A549 (cell line): ENCODE data around the gene ABCA2. TPM values are rescaled to one million over a fixed set of nuclear protein-coding genes. Genes with fewer than 3 reads are reported as not detected.

Experiments used
- ATAC-seq, 2 experiments: fragments of 200-7000 bp in 1 of 2; fragments of >200 bp in 1 of 2; cut with Nextera tagmentation in 1 of 2; cut with Tn5 transposase in 1 of 2; 3 replicates each; pipeline versions ENCODE4 v1.8.0 to v1.9.1; 2018 to 2020; ENCODE audit warnings: mild to moderate bottlenecking in 1 of 2, moderate library complexity in 1 of 2
- CTCF ChIA-PET: fragments of 300-600 bp; sonication (Branson Sonifier 250); formaldehyde crosslinking; extraction: SDS; loops from one replicate; lab custom pipeline; 2021; ENCODE audit warnings: antibody characterized with exemption, inconsistent platforms; lab: Yijun Ruan, JAX
- POLR2A ChIA-PET: fragments of 350-600 bp; formaldehyde crosslinking; extraction: SDS; loops from one replicate; lab custom pipeline; 2021; ENCODE audit warnings: antibody characterized with exemption, inconsistent platforms; lab: Yijun Ruan, JAX
- DNase-seq, 2 experiments: peaks; one replicate each; pipeline versions ENCODE4 v3.0.0 to v3.0.0-alpha.2; 2011 to 2016; ENCODE audit warnings: low read depth in 1 of 2, low spot score in 1 of 2
- FAIRE-seq: peaks from 2 replicates; lab custom pipeline; 2011; peaks lifted over from hg19 to GRCh38; lab: Jason Lieb, UNC
- H3K27ac ChIP-seq, 2 experiments: fragments of >200 bp; sonication (Bioruptor Twin); formaldehyde crosslinking; 3 replicates each; pipeline ENCODE4 v1.5.1; 2016 to 2017
- H3K4me1 ChIP-seq: fragments of >200 bp; sonication (Bioruptor Twin); formaldehyde crosslinking; 3 replicates; pipeline ENCODE4 v1.6.1; 2016
- H3K4me2 ChIP-seq: fragments of >200 bp; sonication (Bioruptor Twin); formaldehyde crosslinking; 3 replicates; pipeline ENCODE4 v1.6.1; 2016
- H3K4me3 ChIP-seq: fragments of >200 bp; sonication (Bioruptor Twin); formaldehyde crosslinking; 3 replicates; pipeline ENCODE4 v1.5.1; 2016
- H3K9me3 ChIP-seq: fragments of >200 bp; sonication (Bioruptor Twin); formaldehyde crosslinking; 3 replicates; pipeline ENCODE4 v1.6.1; 2016
- BHLHE40 ChIP-seq: IDR thresholded peaks from 2 replicates; pipeline ENCODE4 v1.6.1; 2012; ENCODE audit warnings: low read depth, low read length, inconsistent platforms
- CBX2 ChIP-seq: fragments of 200-600 bp; sonication (generic); IDR thresholded peaks from 2 replicates; pipeline ENCODE4 v1.6.1; 2016; ENCODE audit warnings: low read depth, mild to moderate bottlenecking, borderline replicate concordance
- CEBPB ChIP-seq, 2 experiments: fragments of >200 bp in 1 of 2; sonication (Bioruptor Twin) in 1 of 2; formaldehyde crosslinking in 1 of 2; IDR thresholded peaks; 2 replicates each; pipeline ENCODE4 v1.6.1; 2012 to 2016
- CHD2 ChIP-seq: fragments of 150-350 bp; IDR thresholded peaks from 2 replicates; pipeline ENCODE4 v1.6.1; 2014; ENCODE audit warnings: low read length; ENCODE audit not compliant: partially characterized antibody
- ESRRA ChIP-seq: fragments of 150-350 bp; IDR thresholded peaks from 2 replicates; pipeline ENCODE4 v1.6.1; 2014; ENCODE audit warnings: mild to moderate bottlenecking, low read length, borderline replicate concordance
- FOSB ChIP-seq: fragments of 250-450 bp; sonication (Bioruptor Pico); IDR thresholded peaks from 2 replicates; pipeline ENCODE4 v1.5.0; 2020; ENCODE audit warnings: mild to moderate bottlenecking, moderate library complexity
- HOXA7 ChIP-seq: fragments of 250-450 bp; sonication (Bioruptor Pico); IDR thresholded peaks from 2 replicates; pipeline ENCODE4 v1.5.0; 2020; ENCODE audit warnings: mild to moderate bottlenecking, moderate library complexity
- JUN ChIP-seq, 2 experiments: fragments of >200 bp; sonication (Bioruptor Twin); formaldehyde crosslinking; IDR thresholded peaks; 2 replicates in 1 of 2; 3 replicates in 1 of 2; pipeline ENCODE4 v1.6.1; 2016 to 2017
- JUNB ChIP-seq: fragments of >200 bp; sonication (Bioruptor Twin); formaldehyde crosslinking; IDR thresholded peaks from 2 replicates; pipeline ENCODE4 v1.6.1; 2016
- KDM1A ChIP-seq: fragments of 200-600 bp; sonication (generic); IDR thresholded peaks from 2 replicates; pipeline ENCODE4 v1.6.1; 2016; ENCODE audit warnings: low read depth, mild to moderate bottlenecking
- MAFK ChIP-seq: fragments of 450-650 bp; IDR thresholded peaks from 2 replicates; pipeline ENCODE4 v1.6.1; 2014; ENCODE audit not compliant: partially characterized antibody
- NPAS2 ChIP-seq: fragments of 250-450 bp; sonication (Bioruptor Pico); IDR thresholded peaks from 2 replicates; pipeline ENCODE4 v1.8.0; 2022; ENCODE audit warnings: mild to moderate bottlenecking, moderate library complexity, borderline replicate concordance
- NR3C1 ChIP-seq: fragments of >200 bp; sonication (Bioruptor Twin); formaldehyde crosslinking; IDR thresholded peaks from 3 replicates; pipeline ENCODE4 v1.6.1; 2017
- RAD21 ChIP-seq, 2 experiments: fragments of >200 bp in 1 of 2; sonication (Bioruptor Twin) in 1 of 2; formaldehyde crosslinking in 1 of 2; IDR thresholded peaks in 1 of 2; conservative IDR thresholded peaks in 1 of 2; 2 replicates in 1 of 2; 3 replicates in 1 of 2; pipeline ENCODE4 v1.6.1; 2012 to 2018; ENCODE audit warnings: inconsistent platforms in 1 of 2
- RARB ChIP-seq: fragments of 250-450 bp; sonication (Bioruptor Pico); IDR thresholded peaks from 2 replicates; pipeline ENCODE4 v1.8.0; 2021; ENCODE audit warnings: mild to moderate bottlenecking, moderate library complexity
- SMC3 ChIP-seq: fragments of >200 bp; sonication (Bioruptor Twin); formaldehyde crosslinking; IDR thresholded peaks from 3 replicates; pipeline ENCODE4 v1.6.1; 2018; ENCODE audit warnings: inconsistent platforms
- SREBF2 ChIP-seq: fragments of 450-650 bp; IDR thresholded peaks from 2 replicates; pipeline ENCODE4 v1.6.1; 2014; ENCODE audit warnings: mild to moderate bottlenecking, moderate library complexity
- TP53 ChIP-seq: fragments of 250-450 bp; sonication (Bioruptor Pico); IDR thresholded peaks from 2 replicates; pipeline ENCODE4 v1.5.0; 2021; ENCODE audit warnings: mild to moderate bottlenecking, moderate library complexity
- ZFP36 ChIP-seq: fragments of 450-650 bp; IDR thresholded peaks from 2 replicates; pipeline ENCODE4 v1.6.1; 2014; ENCODE audit warnings: borderline replicate concordance; ENCODE audit not compliant: partially characterized antibody
- ZSCAN20 ChIP-seq: fragments of 250-450 bp; sonication (Bioruptor Pico); IDR thresholded peaks from 2 replicates; pipeline ENCODE4 v1.8.0; 2022; ENCODE audit warnings: mild to moderate bottlenecking, moderate library complexity
- WGBS: methylation state at CpG from one replicate; pipeline ENCODE4 v1.1.6; 2017; ENCODE audit errors: missing lambda C conversion rate; 5-methylcytosine and 5-hydroxymethylcytosine counted together
- polyA plus RNA-seq, 4 experiments: library from polyadenylated mRNA; depleted of rRNA in 3 of 4; stranded (reverse); fragments of >200 nt; fragmentation: RNase III in 1 of 4; extraction: RNeasy Plus Mini Kit Qiagen cat#74134 plus additional on column Dnase treatment in 1 of 4; gene quantifications; 2 replicates in 3 of 4; 3 replicates in 1 of 4; pipeline ENCODE4 v1.2.3, GENCODE V29; 2011 to 2017
- TF ChIP-seq, protein P1 (sequence below): fragments of >200 bp; sonication (Bioruptor Twin); formaldehyde crosslinking; IDR thresholded peaks from 3 replicates; pipeline ENCODE4 v1.5.1; 2016
- TF ChIP-seq, protein P2 (sequence below): fragments of 150-350 bp; IDR thresholded peaks from 2 replicates; pipeline ENCODE4 v1.6.1; 2014; ENCODE audit warnings: low read depth, mild to moderate bottlenecking, low read length

The ABCA2 gene
- polyA plus RNA-seq, 2 of the 4 experiments (the other 2 are of a cell fraction) = 8.3 to 24.7 TPM

DNA sequence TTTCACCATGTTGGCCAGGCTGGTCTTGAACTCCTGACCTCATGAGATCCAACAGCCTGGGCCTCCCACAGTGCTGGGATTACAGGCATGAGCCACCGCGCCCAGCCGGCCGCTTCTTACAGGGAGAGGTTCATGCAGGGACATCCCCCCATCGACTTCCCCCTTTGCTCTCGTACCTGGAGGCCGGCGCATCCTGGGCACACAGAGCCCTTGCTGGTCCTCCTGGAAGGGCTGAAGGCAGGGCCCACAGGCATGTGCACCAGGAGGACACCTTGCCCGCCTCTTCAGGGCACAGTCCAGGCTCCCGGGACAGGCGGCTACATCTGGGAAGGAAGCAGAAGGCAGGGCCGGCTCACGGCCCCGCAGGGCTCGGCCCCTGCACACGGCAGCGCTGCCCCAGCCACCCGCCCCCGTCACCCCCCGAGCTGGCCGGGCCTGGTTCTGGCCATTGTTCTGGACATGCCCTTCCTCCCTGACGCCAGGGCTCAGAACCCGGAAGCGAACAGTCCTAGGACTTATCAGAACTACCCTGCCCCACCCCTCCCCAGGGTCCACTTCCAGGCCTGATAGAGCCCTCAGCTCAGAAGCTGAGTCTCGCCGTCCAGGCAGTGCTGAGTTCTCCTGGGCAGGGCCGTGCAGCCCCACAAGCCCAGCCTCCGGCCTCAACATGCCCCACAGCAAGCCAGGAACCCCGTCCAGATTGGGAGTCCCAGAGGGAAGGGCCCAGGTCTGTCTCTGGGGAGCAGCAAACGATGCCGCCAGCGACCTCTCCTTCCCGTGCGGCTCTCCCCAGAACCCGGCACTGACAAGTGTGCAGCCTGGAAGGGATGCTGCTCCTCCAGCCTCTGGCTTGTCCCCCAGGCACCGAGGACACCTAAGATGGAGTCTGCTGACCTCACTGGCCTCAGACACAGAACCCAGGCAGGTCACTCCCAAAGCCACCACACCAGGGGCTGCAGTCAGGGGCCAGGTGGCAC is 15.0 kb upstream of the ABCA2 start:
- CTCF ChIA-PET = interaction anchor here (0.6 to 12.7 kb wide), 5 partner anchors 8 to 38 kb away, joined by 3 to 207 read pairs (median 28); partner anchors contain the start of genes ABCA2, FUT7 and SAPCD2
- Histone ChIP-seq H3K4me3 (no peak overlapping the region), H3K9me3 (no peaks in the 10 kb centered on the region), H3K4me2 (no peak overlapping the region), H3K4me1 (peaks cover 15% of the 10 kb centered on the region), H3K27ac (no peak overlapping the region)
- FAIRE-seq (no peak), DNase-seq (no peak), ATAC-seq (no peak)
- WGBS = 87% methylated on average over 23 of the region's 36 CpGs
- POLR2A ChIA-PET = no interaction called here
- TF ChIP-seq BHLHE40 (no peak), RAD21 (conservative IDR thresholded peaks at IDR 0.05 in 1 of 2, IDR thresholded peaks at IDR 0.05 in 1 of 2) (no peak), JUN (IDR thresholded peaks at IDR 0.05) (no peak), CBX2 (no peak), CEBPB (IDR thresholded peaks at IDR 0.05) (no peak), MAFK (no peak), RARB (CRISPR knock-in tag) (no peak), NPAS2 (no peak), ESRRA (no peak), JUNB (no peak)
- TF ChIP-seq, protein P1, sequence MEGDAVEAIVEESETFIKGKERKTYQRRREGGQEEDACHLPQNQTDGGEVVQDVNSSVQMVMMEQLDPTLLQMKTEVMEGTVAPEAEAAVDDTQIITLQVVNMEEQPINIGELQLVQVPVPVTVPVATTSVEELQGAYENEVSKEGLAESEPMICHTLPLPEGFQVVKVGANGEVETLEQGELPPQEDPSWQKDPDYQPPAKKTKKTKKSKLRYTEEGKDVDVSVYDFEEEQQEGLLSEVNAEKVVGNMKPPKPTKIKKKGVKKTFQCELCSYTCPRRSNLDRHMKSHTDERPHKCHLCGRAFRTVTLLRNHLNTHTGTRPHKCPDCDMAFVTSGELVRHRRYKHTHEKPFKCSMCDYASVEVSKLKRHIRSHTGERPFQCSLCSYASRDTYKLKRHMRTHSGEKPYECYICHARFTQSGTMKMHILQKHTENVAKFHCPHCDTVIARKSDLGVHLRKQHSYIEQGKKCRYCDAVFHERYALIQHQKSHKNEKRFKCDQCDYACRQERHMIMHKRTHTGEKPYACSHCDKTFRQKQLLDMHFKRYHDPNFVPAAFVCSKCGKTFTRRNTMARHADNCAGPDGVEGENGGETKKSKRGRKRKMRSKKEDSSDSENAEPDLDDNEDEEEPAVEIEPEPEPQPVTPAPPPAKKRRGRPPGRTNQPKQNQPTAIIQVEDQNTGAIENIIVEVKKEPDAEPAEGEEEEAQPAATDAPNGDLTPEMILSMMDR = no peak

DNA sequence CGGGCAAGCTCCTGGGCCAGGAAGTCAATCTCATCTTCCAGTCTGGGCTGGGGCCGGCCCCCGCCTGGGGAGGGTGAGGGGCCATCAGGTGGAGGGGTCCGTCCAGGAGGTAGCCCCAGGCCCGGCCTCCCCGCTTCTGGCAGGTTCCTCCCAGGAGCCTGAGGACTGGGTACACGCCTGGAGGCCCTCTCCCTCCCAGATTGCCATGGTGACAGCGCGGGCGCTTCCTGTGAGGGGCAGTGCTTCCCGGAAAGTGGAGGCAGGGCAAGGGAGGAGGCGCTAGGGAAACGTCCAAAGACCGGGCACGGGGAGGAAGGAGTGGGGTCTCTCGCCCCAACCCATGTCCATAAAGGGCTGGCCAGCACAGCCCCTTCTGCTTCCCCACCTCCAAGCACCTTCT is 13.1 kb upstream of the ABCA2 start:
- Histone ChIP-seq H3K4me2 (no peak overlapping the region), H3K9me3 (no peaks in the 10 kb centered on the region)
- ATAC-seq (no peak), DNase-seq (no peak), FAIRE-seq (no peak)
- TF ChIP-seq, protein P2, sequence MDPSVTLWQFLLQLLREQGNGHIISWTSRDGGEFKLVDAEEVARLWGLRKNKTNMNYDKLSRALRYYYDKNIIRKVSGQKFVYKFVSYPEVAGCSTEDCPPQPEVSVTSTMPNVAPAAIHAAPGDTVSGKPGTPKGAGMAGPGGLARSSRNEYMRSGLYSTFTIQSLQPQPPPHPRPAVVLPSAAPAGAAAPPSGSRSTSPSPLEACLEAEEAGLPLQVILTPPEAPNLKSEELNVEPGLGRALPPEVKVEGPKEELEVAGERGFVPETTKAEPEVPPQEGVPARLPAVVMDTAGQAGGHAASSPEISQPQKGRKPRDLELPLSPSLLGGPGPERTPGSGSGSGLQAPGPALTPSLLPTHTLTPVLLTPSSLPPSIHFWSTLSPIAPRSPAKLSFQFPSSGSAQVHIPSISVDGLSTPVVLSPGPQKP = no peak
- TF ChIP-seq FOSB (no peak), TP53 (no peak), NR3C1 (no peak), RAD21 (conservative IDR thresholded peaks at IDR 0.05 in 1 of 2, IDR thresholded peaks at IDR 0.05 in 1 of 2) (no peak), CBX2 (no peak), CHD2 (no peak), SMC3 (no peak), KDM1A (no peak), HOXA7 (CRISPR knock-in tag) (no peak), ZFP36 (no peak), SREBF2 (no peak), ZSCAN20 (no peak)
- TF ChIP-seq, all 56 proteins: peak for 0
- WGBS = 60% methylated on average over 13 of the region's 16 CpGs
- no peak overlapping the region for H3K4me3 ChIP-seq
- ChIA-PET CTCF (interaction anchor here (4.4 to 20.4 kb wide), 4 partner anchors 13 to 92 kb away, joined by 48 to 282 read pairs (median 188); partner anchors contain the start of genes ABCA2, C8G, FBXW5 and LCN12), POLR2A (no interaction called here)
- peaks cover 15% of the 10 kb centered on the region for H3K4me1 ChIP-seq
- H3K27ac ChIP-seq = no peak overlapping the region
